Smooth muscle cell (in vitro differentiated cells): ENCODE results near the gene VRK3. TPM values are rescaled to one million over a fixed set of nuclear protein-coding genes. Genes with fewer than 3 reads are reported as not detected.
A peak's percentile ranks its signal among the peaks of the same experiment; 100 is the strongest.
"Not testable (repeated sequence)": the region's sequence is repeated elsewhere in the genome, so short reads cannot be mapped to it uniquely, and the experiment has no call there.

Source experiments
- DNase-seq: peaks from one replicate; lab custom pipeline; 2025; ENCODE audit not compliant: unreplicated experiment; lab: John Stamatoyannopoulos, UW
- H2AFZ ChIP-seq: fragments of 200-600 bp; sonication (generic); 2 replicates; pipeline ENCODE4 v1.6.0; 2016; ENCODE audit warnings: antibody characterized with exemption, low read depth, mild to moderate bottlenecking
- H3F3A ChIP-seq: fragments of 200-600 bp; sonication (generic); 2 replicates; pipeline ENCODE4 v1.6.0; 2017; ENCODE audit warnings: antibody characterized with exemption, low read depth
- H3K27ac ChIP-seq: fragments of 200-600 bp; sonication (generic); 2 replicates; pipeline ENCODE4 v1.5.1; 2016; ENCODE audit warnings: low read depth, mild to moderate bottlenecking
- H3K27me3 ChIP-seq: fragments of 200-600 bp; sonication (generic); 2 replicates; pipeline ENCODE4 v1.6.1; 2016; ENCODE audit warnings: low read depth, mild to moderate bottlenecking
- H3K36me3 ChIP-seq: fragments of 200-600 bp; sonication (generic); 2 replicates; pipeline ENCODE4 v1.5.1; 2016; ENCODE audit warnings: low read depth
- H3K4me1 ChIP-seq: fragments of 200-600 bp; sonication (generic); 2 replicates; pipeline ENCODE4 v1.5.1; 2016; ENCODE audit warnings: low read depth
- H3K4me2 ChIP-seq: fragments of 200-600 bp; sonication (generic); 2 replicates; pipeline ENCODE4 v1.6.0; 2016; ENCODE audit warnings: mild to moderate bottlenecking
- H3K4me3 ChIP-seq: fragments of 200-600 bp; sonication (generic); 2 replicates; pipeline ENCODE4 v1.5.1; 2016; ENCODE audit warnings: mild to moderate bottlenecking
- H3K79me2 ChIP-seq: fragments of 200-600 bp; sonication (generic); 2 replicates; pipeline ENCODE4 v1.6.0; 2016; ENCODE audit warnings: low read depth, mild to moderate bottlenecking
- H3K9ac ChIP-seq: fragments of 200-600 bp; sonication (generic); 2 replicates; pipeline ENCODE4 v1.6.0; 2016; ENCODE audit warnings: low read depth
- H3K9me3 ChIP-seq: fragments of 200-600 bp; sonication (generic); replicated peaks from 2 replicates; pipeline ENCODE4 v1.5.1; 2016; ENCODE audit warnings: low read depth
- H4K20me1 ChIP-seq: fragments of 200-600 bp; sonication (generic); 2 replicates; pipeline ENCODE4 v1.6.0; 2016; ENCODE audit warnings: low read depth
- CTCF ChIP-seq: fragments of 200-600 bp; sonication (generic); IDR thresholded peaks from 2 replicates; pipeline ENCODE4 v1.5.1; 2017; ENCODE audit warnings: borderline replicate concordance, mild to moderate bottlenecking, antibody characterized with exemption; ENCODE audit not compliant: insufficient read depth, poor library complexity, severe bottlenecking
- WGBS: methylation state at CpG from one replicate; pipeline ENCODE4 v1.1.7; 2016; ENCODE audit warnings: low lambda C conversion rate; 5-methylcytosine and 5-hydroxymethylcytosine counted together
- polyA plus RNA-seq: library from polyadenylated mRNA; unstranded; fragments of >200 nt; fragmentation: Nextera tagmentation; extraction: Ambion mirVana; gene quantifications from 2 replicates; pipeline ENCODE4 v1.2.1, GENCODE V29; 2016
- total RNA-seq: library from RNA; depleted of rRNA; stranded (reverse); fragments of >200 nt; gene quantifications from 2 replicates; pipeline ENCODE4 v1.2.3, GENCODE V29; 2014

The VRK3 gene
- 31.3 and 41.4 TPM in 2 replicates for total RNA-seq
- 24.6 and 27.8 TPM in 2 replicates for polyA plus RNA-seq

- Histone ChIP-seq H3K4me2 (peak within 1 kb of the TSS; percentile 96), H3F3A (no peaks in the 10 kb centered on the region), H3K27me3 (no peaks in the 10 kb centered on the region), H3K27ac (peak within 1 kb of the TSS; percentile 96), H2AFZ (peak within 1 kb of the TSS; percentile 91), H3K36me3 (no peaks in the 10 kb centered on the region), H3K79me2 (peaks cover 64% of the 10 kb centered on the region), H3K4me1 (peaks cover 13% of the 10 kb centered on the region), H3K9ac (peak within 1 kb of the TSS; percentile 95), H4K20me1 (peaks cover 28% of the 10 kb centered on the region), H3K9me3 (no peaks in the 10 kb centered on the region), H3K4me3 (peak within 1 kb of the TSS; percentile 78)
- under 1% methylated on average over 59 of the region's 59 CpGs for WGBS
- no peak for TF ChIP-seq CTCF
- DNase-seq = peak; percentile 89
These were observed at the start of gene VRK3 for GRCh38 chr19:50025022-50025793. Gene VRK3, minus strand, starts transcription at chr19:50025372. Its CDS starts 9,210 bp downstream, at chr19:50016162.

- not testable (repeated sequence) for H3K9ac ChIP-seq, DNase-seq, H2AFZ ChIP-seq, H3K36me3 ChIP-seq, H3K4me2 ChIP-seq, H3K27me3 ChIP-seq, H3K79me2 ChIP-seq, H4K20me1 ChIP-seq, H3K27ac ChIP-seq, H3K4me1 ChIP-seq, H3K9me3 ChIP-seq, H3F3A ChIP-seq, H3K4me3 ChIP-seq
- 73% methylated on average over 5 of the region's 5 CpGs for WGBS
These were observed 43.2 kb upstream of the VRK3 start for GRCh38 chr19:50068382-50068781.

- H3K9me3 ChIP-seq = no peaks in the 10 kb centered on the region
- no peak for DNase-seq
- no peaks in the 10 kb centered on the region for H4K20me1 ChIP-seq
- H3K27me3 ChIP-seq = no peaks in the 10 kb centered on the region
- WGBS = 79% methylated on average over 6 of the region's 6 CpGs
- H3K4me3 ChIP-seq = no peak overlapping the region
- H3K79me2 ChIP-seq = no peaks in the 10 kb centered on the region
- no peak for TF ChIP-seq CTCF
- H3K36me3 ChIP-seq = no peaks in the 10 kb centered on the region
- H3K27ac ChIP-seq = no peak overlapping the region
- no peak overlapping the region for H2AFZ ChIP-seq
- no peaks in the 10 kb centered on the region for H3K4me1 ChIP-seq
- H3F3A ChIP-seq = no peaks in the 10 kb centered on the region
- no peak overlapping the region for H3K4me2 ChIP-seq
- H3K9ac ChIP-seq = no peak overlapping the region
These were observed 42.4 kb upstream of the VRK3 start for GRCh38 chr19:50067575-50067974.

- Histone ChIP-seq H3F3A (no peaks in the 10 kb centered on the region), H3K4me2 (no peak overlapping the region), H3K4me3 (no peak overlapping the region), H3K36me3 (no peaks in the 10 kb centered on the region), H2AFZ (no peak overlapping the region), H3K4me1 (no peaks in the 10 kb centered on the region), H4K20me1 (no peaks in the 10 kb centered on the region), H3K27me3 (no peaks in the 10 kb centered on the region), H3K9ac (no peak overlapping the region), H3K79me2 (no peaks in the 10 kb centered on the region), H3K27ac (no peak overlapping the region), H3K9me3 (no peaks in the 10 kb centered on the region)
- DNase-seq = no peak
- TF ChIP-seq CTCF = no peak
- WGBS = 90% methylated on average over 10 of the region's 10 CpGs
These were observed 40.8 kb upstream of the VRK3 start for GRCh38 chr19:50065938-50066337.
